ENCODE measurements around the gene ASTN1.

DNA sequence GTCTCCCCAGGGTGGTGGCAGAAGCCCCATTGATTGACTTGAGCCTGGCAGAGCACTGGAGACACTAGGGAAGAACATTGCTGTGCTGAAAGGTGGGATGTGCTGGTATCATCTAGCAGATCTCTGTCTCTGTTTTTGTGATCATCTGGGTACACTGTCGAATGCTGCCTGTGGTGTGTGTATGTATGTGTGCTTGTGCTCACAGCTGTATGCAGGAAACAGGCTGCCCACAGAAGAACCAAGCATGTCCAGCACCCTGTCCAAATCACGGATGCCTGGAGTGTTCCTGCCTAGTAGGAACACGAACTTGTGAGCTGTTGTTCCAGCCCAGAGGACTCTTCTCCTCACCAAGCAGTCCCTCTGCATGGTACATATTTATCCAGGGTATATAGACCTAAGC is 7.8 kb upstream of the ASTN1 start:
- TF ChIP-seq POLR2A (IDR thresholded peaks at IDR 0.05; ENCODE audit: low read depth, low read length), result no peak
- TF ChIP-seq SPI1 (IDR thresholded peaks at IDR 0.05; ENCODE audit: low read depth, low read length), result no peak

Data from GM12891 (cell line).